ENCODE results near the gene LGALS3.
"Not testable (repeated sequence)": the region's sequence is repeated elsewhere in the genome, so short reads cannot be mapped to it uniquely, and the experiment has no call there.

LGALS3 gene

DNA sequence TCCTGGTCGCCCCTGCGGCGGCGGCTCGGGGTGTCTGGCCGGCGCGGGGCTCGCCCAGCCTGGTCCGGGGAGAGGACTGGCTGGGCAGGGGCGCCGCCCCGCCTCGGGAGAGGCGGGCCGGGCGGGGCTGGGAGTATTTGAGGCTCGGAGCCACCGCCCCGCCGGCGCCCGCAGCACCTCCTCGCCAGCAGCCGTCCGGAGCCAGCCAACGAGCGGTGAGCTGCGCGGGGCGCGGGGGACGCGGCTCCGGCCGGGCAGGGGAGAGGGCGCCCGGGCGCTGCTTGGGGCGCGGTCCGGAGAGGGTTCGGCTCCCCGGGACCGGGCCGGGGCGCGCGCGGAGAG, at the start of gene LGALS3:
Gene LGALS3, plus strand, starts transcription at position 167 of the 342 bp plus-strand sequence. CDS start 8,122 bp downstream, outside the sequence.
- DNase-seq (ENCODE audit: low read depth, low spot score), result no peak

GRCh38 chr14:55079961-55080360, 49.1 kb upstream of the LGALS3 start:
- not testable (repeated sequence) for DNase-seq (ENCODE audit: low read depth, low spot score)

DNA sequence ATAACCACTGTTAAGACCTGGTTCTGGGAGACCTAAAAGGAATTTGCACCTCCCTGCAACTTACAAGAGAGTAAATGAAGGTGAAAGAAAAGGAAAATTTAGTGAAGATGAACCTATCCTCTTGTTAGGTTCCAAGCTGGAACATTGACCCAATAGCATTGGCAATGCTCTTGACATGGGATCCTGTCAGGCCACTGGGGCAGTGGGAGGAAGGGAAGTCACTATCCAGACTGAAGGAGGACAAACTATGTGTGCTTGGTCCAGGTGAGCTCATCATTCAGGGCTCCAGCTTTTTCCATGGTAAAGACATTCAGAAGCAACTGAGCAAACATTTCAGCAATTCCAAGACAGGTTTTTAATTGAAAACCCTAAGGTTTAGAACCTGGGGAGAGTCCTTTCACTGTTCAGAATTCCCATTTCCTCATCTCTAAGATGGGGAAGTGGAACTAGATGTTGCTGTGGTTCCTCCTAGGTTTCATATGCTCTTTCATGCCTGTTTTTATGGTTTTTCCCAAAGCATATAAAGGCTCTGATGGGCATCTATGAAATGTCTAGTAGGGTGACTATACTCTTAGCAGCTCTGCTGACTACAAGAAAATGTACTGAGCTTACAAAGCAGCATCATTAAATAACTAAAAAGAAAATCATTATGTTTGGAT, 44.5 kb upstream of the LGALS3 start:
- DNase-seq (ENCODE audit: low read depth, low spot score), result no peak

DNA sequence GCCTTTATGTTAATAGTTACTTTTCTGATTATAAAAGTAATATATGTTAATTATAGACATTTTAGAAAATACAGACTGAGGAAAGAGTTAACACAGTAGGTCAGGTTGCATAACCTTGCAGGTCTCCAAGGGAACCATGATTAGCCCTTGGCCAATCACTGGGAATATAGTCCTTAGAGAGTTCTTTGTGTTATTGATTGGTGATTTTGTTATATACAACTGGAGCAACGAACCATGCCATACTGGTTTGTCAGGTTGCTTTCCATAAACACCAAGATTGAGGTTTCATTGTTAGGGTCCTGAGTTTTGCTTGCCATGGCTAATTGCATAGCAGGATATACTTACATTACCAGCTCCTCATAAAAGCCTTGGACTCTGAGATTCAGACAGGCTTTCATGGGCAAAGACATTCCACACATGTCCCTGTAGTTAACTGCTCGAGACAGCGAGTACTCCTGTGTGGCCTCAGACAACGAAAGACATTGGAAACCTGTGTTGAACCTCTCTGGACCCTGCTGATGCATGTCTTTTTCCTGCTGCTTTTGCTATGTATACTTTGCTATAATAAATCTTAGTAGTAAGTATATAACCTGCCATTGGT, 43.9 kb upstream of the LGALS3 start:
- no peak for DNase-seq (ENCODE audit: low read depth, low spot score)

- no peak for DNase-seq (ENCODE audit: low read depth, low spot score)
Observed at GRCh38 chr14:55086938-55087337, 42.1 kb upstream of the LGALS3 start.

DNA sequence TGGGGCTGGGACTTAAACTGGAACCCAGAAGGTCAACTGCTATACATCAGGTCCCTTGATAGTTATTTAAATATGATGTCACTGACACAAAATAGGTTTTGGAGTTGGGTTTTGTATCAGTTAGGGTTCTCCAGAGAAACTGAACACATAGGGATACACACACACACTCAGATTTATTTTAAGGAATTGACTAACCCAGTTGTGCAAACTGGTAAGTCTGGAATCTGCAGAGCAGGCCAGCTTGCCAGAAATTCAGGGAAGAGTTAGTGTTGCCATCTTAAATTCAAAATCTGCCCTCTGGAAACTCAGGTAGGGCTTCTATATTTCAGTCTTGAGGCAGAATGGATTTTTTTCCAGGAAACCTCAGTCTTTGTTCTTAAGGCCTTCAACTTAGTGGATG, 40.7 kb upstream of the LGALS3 start:
- DNase-seq (ENCODE audit: low read depth, low spot score), result no peak

GRCh38 chr14:55092341-55092740, 36.7 kb upstream of the LGALS3 start:
- no peak for DNase-seq (ENCODE audit: low read depth, low spot score)

- DNase-seq (ENCODE audit: low read depth, low spot score), result no peak
Observed at GRCh38 chr14:55094292-55095157, 34.5 kb upstream of the LGALS3 start.

- DNase-seq (ENCODE audit: low read depth, low spot score), result no peak
Observed at GRCh38 chr14:55097881-55098560, 31.0 kb upstream of the LGALS3 start.

DNA sequence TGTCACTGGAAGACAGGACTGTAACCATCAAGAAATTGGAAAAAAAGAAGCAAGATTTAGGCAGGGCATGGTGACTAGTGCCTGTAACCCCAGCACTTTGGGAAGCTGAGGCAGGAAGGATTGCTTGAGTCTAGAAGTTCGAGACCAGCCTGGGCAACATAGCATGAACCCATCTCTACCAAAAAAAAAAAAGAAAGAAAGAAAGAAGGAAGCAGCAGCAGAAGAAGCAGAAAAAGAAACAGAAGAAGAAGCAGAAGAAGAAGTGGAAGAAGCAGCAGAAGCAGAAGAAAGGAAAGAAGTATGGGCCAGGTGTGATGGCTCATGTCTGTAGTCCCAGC, 30.5 kb upstream of the LGALS3 start:
- DNase-seq (ENCODE audit: low read depth, low spot score), result no peak

- no peak for DNase-seq (ENCODE audit: low read depth, low spot score)
Observed at GRCh38 chr14:55099756-55100155, 29.3 kb upstream of the LGALS3 start.

DNA sequence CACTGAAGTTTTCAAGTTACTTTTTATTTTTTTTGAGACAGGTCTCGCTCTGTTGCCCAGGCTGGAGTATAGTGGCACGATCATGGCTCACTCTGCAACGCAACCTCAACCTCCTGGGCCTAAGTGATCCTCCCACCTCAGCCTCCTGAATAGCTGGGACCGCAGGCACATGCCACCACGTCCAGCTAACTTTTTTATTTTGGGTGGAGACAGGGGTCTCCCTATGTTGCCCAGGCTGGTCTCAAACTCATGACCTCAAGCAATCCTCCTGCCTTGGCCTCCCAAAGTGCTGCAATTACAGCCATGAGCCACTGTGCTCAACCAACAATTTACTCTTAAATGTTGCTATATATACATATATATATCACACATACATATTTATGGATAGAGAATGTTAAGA, 27.4 kb upstream of the LGALS3 start:
- no peak for DNase-seq (ENCODE audit: low read depth, low spot score)

DNA sequence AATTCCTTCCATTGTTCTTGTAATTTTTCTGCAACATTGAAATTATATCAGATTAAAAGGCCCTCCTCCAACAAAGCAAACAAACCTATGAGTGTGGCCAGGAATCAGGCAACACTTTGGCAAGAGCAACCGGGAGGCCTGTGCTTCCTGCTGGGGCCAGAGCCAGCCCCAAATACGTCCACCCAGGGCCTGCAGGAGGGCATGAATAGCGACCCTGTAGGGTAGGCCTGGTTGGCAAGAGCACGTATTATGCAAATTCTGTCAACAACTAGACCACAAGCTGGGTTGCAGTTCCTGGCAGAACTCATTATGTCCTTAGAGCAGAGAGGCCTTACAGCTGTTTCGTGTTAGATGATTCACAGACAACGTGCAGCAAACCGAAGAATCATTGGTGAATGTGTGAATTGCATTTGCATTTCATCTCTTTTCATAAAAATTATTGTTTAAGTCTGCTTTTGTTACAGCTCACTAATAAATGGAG, 26.9 kb upstream of the LGALS3 start:
- peak; percentile 90 for DNase-seq (ENCODE audit: low read depth, low spot score)

- DNase-seq (ENCODE audit: low read depth, low spot score), result peak; percentile 79
Observed at GRCh38 chr14:55103005-55103640, 25.9 kb upstream of the LGALS3 start.

DNA sequence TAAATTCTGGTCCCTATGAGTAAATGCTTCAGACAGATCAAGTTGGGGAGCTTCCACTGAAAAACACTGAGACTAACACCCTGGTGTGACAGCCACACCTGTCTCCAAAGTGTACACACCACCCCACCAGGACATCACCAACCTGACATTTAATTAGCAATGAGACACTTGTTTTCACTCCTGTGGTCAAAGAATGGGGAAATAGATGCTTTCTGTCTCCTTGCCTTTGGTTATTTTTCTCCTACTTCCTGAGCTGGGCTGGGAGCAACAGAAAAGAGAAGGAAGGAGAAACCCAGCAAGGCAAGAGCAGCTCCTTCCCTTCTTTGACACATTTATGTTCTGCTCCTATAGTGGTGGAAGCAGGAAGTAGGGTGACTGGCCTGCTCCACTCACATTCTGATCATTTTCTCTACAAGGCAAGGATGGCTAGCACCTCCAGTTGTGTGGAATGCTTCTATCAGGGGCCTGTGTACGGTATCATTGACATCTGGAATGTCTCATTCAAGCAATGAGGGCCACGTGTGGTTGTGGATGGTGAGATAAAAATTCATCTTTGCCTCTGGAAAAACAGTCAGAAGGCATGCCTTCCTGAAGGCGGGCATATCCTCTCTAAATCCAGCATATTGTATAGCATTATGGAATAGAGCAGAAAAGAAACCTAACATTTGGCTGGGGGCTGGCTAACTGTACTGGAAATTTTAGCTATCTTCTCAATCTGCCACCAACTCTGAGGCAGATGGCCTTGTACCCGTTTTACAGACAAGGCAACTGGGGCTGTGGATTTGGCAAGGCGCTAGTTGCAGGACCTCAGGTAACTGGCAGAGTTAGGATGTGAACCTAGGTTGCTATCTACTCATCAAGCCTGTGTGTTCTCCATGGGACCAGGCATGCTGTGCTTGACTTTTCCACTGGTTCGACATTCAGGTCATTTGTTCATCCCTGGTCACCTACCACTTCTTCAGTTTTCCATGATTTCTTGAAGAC, 24.8 kb upstream of the LGALS3 start:
- no peak for DNase-seq (ENCODE audit: low read depth, low spot score)

- no peak for DNase-seq (ENCODE audit: low read depth, low spot score)
Observed at GRCh38 chr14:55105991-55106390, 23.1 kb upstream of the LGALS3 start.

DNA sequence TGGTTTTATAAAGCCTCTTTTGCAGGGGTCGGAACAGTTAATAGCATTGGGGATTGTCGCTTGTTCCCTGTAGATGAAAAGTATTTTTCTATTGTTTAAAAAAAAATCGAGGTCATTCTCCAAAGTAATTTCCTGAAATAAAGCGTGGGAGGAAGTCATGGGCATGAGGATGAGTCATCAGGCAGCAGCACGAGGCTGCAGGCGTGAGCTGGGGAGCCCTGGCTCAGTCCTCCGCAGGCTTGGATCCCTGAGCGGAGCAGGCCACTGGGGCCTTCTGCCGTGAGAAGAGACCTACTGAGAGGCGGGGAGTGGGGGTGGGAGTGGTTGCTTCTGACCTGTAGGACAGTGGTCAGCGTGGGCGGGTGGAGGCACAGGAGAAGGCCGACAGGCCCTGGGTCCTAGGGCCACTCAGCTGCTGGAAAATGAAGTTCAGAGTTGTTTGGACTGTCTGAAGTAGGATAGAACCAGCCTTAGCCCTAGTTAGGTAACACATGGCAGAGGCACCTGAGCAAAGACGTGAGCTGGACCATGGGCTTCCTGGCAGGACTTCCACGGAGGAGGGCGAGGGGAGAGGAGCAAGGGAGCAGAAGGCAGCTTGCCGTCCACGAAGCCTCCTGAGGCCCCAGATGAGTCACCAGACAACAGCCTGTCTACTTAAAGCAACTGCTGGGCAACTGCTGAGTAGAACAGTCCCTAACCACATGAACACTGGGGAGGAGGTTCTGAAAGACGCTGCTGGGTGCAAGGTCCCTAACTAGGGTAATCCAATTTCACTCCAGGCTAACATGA, 21.1 kb upstream of the LGALS3 start:
- DNase-seq (ENCODE audit: low read depth, low spot score), result peak; percentile 95

GRCh38 chr14:55109836-55110235, 19.2 kb upstream of the LGALS3 start:
- no peak for DNase-seq (ENCODE audit: low read depth, low spot score)

- no peak for DNase-seq (ENCODE audit: low read depth, low spot score)
Observed at GRCh38 chr14:55111122-55111708, 17.8 kb upstream of the LGALS3 start.
